Skeletal muscle satellite cell (primary cell): Measurements from ENCODE around the gene CLIC5.

Source experiments
- H3K27me3 ChIP-seq: 2 replicates; pipeline ENCODE4 v1.7.0; 2013; ENCODE audit warnings: low read length; ENCODE audit not compliant: control insufficient read depth, insufficient read depth
- H3K36me3 ChIP-seq: 2 replicates; pipeline ENCODE4 v1.7.0; 2013; ENCODE audit warnings: mild to moderate bottlenecking, control low read depth, low read length; ENCODE audit not compliant: insufficient read depth
- H3K4me1 ChIP-seq: 2 replicates; pipeline ENCODE4 v1.7.0; 2013; ENCODE audit warnings: low read length; ENCODE audit not compliant: control insufficient read depth, insufficient read depth
- H3K4me2 ChIP-seq: 2 replicates; pipeline ENCODE4 v1.7.0; 2013; ENCODE audit warnings: mild to moderate bottlenecking, low read length
- H3K4me3 ChIP-seq: 2 replicates; pipeline ENCODE4 v1.7.0; 2013; ENCODE audit warnings: low read length
- H3K9ac ChIP-seq: 2 replicates; pipeline ENCODE4 v1.7.0; 2013; ENCODE audit warnings: mild to moderate bottlenecking, low read depth, low read length, moderate library complexity
- H3K9me3 ChIP-seq: replicated peaks from 2 replicates; pipeline ENCODE4 v1.7.0; 2013; ENCODE audit warnings: mild to moderate bottlenecking, control low read depth, low read length

The CLIC5 gene

GRCh38 chr6:46051962-46052361 lies 36.3 kb upstream of the CLIC5 start:
- Histone ChIP-seq H3K36me3 (no peaks in the 10 kb centered on the region), H3K27me3 (peaks cover 9% of the 10 kb centered on the region), H3K4me3 (no peak overlapping the region), H3K9ac (no peak overlapping the region), H3K4me1 (peaks cover 9% of the 10 kb centered on the region), H3K9me3 (no peaks in the 10 kb centered on the region), H3K4me2 (no peak overlapping the region)

- H3K4me2 ChIP-seq = no peak overlapping the region
- no peaks in the 10 kb centered on the region for H3K9me3 ChIP-seq
- no peak overlapping the region for H3K4me3 ChIP-seq
- H3K27me3 ChIP-seq = peaks cover 6% of the 10 kb centered on the region
- H3K36me3 ChIP-seq = no peaks in the 10 kb centered on the region
- H3K4me1 ChIP-seq = peaks cover 9% of the 10 kb centered on the region
- no peak overlapping the region for H3K9ac ChIP-seq
Observed at GRCh38 chr6:46050845-46051405, 35.3 kb upstream of the CLIC5 start.

DNA sequence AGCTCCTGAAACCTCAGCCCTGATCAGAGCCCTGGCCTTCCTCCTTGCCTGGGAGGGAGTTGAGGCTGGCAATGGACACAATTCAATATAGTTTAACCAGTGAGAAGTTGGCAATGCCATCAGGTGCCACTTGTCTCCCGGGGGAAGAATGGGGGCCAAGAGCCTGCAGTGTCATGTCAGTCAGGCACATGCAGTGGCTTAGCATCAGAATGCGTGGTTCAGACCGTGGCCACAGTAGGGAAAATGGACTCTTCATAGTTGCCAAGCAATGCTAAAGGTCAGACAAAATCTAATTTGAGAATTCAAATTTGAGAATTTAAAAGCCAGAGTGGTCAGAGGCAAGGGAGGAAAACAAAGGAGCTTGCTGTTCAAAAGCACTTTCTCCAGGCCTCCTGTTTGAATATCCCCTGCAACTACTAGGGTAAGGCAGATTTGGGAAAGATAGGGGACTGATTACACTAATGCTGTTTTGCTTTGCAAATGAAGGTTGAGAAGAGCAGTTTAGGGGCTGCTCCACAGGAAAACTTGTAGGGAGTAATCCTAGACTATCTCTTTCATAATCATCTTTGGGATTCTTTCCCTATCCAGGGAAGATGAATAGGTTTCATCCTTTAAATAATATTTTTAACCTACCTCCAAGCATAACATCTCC lies 33.1 kb upstream of the CLIC5 start:
- Histone ChIP-seq H3K9ac (no peak overlapping the region), H3K4me1 (peaks cover 19% of the 10 kb centered on the region), H3K4me2 (no peak overlapping the region), H3K36me3 (no peaks in the 10 kb centered on the region), H3K4me3 (no peak overlapping the region), H3K27me3 (peaks cover 6% of the 10 kb centered on the region), H3K9me3 (no peaks in the 10 kb centered on the region)

DNA sequence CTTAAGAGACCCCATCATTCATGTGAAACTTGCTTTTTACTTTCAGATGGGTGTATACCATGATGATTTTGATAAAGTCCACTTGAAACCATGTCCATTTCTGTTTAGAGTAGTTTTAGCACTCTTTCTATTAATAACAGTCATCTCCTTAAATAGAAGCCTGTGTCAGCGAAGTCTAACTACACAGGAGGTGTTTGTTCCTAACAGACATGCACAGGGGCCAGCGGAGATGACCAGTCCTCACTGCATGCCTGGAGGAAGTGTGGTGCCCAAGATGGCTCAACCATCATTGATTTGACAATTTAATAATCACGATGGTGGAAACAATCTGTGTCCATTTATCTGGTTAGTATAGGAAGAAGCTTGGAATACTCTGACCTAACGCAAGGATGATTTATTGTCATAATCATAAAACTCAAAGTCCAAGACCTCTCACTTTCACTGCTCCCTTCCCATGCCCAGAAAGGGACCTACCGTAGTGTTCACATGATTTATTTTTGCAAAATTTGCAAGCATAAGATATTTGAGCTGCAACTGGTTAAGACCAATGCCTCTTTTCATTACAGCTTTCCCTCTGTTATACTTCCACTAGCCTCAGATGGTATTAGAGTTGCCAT lies 31.0 kb upstream of the CLIC5 start:
- no peak overlapping the region for H3K4me3 ChIP-seq
- no peaks in the 10 kb centered on the region for H3K9me3 ChIP-seq
- peaks cover 6% of the 10 kb centered on the region for H3K27me3 ChIP-seq
- H3K4me2 ChIP-seq = no peak overlapping the region
- no peaks in the 10 kb centered on the region for H3K36me3 ChIP-seq
- H3K4me1 ChIP-seq = peaks cover 11% of the 10 kb centered on the region
- H3K9ac ChIP-seq = no peak overlapping the region

DNA sequence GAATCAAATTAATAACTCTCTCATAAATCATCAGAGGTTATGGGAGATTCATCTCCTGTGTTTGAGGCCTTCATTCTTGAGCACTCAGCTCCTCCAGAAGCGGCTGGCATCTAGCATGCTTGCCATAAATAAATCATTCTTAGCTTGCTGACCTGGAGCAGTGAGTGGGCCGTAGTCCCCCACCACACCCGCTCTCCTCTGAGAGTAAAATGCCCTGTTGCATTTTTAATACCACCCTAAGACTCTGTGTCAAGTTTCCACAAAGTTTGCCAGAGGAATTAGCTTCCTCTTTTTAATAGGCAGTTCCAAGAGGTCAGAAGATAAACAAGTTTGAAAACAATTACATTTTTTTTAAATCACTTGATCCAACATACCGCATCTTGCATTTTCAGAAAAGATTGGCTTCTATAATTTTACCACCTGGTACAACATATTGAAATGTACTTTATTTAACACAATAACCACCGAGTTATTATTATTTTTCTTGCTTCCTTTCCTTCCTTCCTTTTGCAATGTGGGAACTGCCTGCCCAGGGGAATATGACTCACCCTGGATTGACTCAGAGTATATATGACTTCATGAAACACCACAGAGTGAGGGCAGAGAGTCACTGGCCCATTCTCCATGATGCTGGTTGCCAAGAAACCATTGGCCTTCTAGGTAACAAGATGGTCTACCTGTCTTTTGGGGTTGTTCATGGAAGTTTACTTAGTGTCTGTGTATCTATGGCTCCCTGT lies 29.4 kb upstream of the CLIC5 start:
- Histone ChIP-seq H3K9me3 (no peaks in the 10 kb centered on the region), H3K4me3 (no peak overlapping the region), H3K4me1 (peaks cover 10% of the 10 kb centered on the region), H3K36me3 (no peaks in the 10 kb centered on the region), H3K27me3 (peaks cover 6% of the 10 kb centered on the region), H3K4me2 (peak overlapping the region; percentile 62), H3K9ac (peak overlapping the region; percentile 37)

DNA sequence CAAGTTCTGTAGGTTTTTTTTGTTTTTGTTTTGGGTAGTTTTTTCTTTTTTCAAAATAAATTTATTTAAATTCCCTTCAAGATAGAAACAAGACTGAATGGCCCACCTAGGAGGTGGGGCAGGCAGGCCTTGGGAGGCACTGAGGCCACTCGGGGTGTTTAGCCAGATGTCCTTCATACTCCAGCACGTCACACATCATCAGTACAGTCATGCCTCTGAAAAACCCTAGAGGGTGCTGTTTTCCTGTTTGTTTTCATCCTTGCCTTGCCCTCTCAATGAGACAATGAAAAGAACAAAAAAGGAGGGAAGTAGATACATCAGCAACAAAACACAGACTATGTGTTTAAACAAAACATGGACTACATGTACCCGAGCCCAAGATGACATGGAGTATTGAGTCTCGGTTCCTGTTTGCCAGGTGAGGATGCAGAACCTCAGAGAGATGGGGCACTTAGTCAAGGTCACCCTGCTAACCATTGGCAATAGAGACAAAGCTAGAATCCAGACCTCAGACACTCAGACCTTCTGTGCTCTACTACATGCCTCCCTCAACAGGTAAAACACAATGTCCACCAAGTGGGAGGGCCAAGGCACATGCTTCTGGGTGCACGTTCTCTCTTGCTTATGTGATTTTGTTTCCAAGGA lies 26.8 kb upstream of the CLIC5 start:
- H3K9me3 ChIP-seq = no peaks in the 10 kb centered on the region
- H3K4me2 ChIP-seq = no peak overlapping the region
- no peaks in the 10 kb centered on the region for H3K36me3 ChIP-seq
- H3K4me1 ChIP-seq = peaks cover 10% of the 10 kb centered on the region
- H3K4me3 ChIP-seq = no peak overlapping the region
- no peak overlapping the region for H3K9ac ChIP-seq
- H3K27me3 ChIP-seq = no peaks in the 10 kb centered on the region

DNA sequence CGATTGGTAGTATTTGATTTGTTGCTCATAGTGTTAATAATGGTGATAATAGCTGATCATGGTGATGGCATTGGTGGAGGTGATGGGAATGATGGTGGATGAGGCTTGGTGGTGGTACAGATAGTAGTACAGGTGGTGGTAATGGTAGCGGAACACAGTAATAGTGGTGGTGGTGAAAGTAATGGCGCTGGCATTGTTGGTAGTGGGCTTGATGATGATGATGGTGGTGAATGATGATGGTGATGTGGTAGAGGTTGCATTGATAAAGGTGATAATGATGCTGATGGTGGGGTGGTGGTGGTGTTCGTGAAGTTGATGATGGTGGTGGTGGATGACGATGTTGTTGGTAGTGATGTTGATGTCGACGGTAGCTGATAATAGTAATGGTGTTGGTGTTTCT lies 24.6 kb upstream of the CLIC5 start:
- Histone ChIP-seq H3K9ac (no peak overlapping the region), H3K4me2 (no peak overlapping the region), H3K4me3 (no peak overlapping the region), H3K9me3 (no peaks in the 10 kb centered on the region), H3K27me3 (no peaks in the 10 kb centered on the region), H3K4me1 (peaks cover 10% of the 10 kb centered on the region), H3K36me3 (no peaks in the 10 kb centered on the region)

- Histone ChIP-seq H3K4me1 (peaks cover 4% of the 10 kb centered on the region), H3K9ac (no peak overlapping the region), H3K36me3 (no peaks in the 10 kb centered on the region), H3K4me2 (no peak overlapping the region), H3K9me3 (no peaks in the 10 kb centered on the region), H3K4me3 (no peak overlapping the region), H3K27me3 (peaks cover 1% of the 10 kb centered on the region)
Observed at GRCh38 chr6:46039646-46040045, 24.0 kb upstream of the CLIC5 start.

DNA sequence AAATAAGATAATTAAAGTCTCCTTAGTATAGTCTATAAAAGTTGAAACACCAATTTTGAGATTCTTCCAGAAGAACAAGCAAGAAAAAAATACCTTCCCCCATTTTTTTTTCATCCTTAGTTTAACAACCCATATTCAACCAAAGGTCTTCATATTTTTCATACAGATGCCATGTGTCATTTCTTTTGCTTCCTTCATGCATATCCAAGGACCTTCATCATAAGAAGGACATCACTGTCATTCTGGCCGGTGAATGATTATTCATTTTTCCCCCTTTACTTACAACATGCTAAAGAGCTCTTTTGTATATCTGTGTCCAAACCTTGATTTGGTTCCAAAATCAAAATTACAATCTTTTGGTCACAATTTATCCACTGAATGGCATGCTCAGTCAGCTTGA lies 21.3 kb upstream of the CLIC5 start:
- Histone ChIP-seq H3K4me1 (no peaks in the 10 kb centered on the region), H3K36me3 (no peaks in the 10 kb centered on the region), H3K9ac (no peak overlapping the region), H3K9me3 (no peaks in the 10 kb centered on the region), H3K27me3 (peaks cover 5% of the 10 kb centered on the region), H3K4me2 (no peak overlapping the region), H3K4me3 (no peak overlapping the region)

DNA sequence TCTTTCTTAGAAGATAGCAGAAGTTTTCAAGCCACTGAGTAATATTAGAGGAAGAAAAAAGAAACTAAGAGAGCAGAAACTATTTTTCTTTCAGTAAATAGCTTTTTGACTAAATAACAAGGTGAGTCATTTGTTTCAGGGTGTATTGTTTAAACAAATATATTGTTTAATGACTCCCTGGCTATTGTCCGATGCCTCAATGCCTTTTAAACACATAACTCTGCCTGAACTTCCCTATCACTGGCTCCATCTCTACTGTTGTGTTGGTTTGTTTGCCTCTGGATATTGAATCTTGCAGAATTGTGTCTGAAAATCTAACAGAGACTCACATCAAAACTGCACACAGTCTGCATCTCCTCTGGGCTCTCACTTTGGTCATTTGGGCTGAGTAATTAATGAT lies 19.6 kb upstream of the CLIC5 start:
- Histone ChIP-seq H3K27me3 (peaks cover 5% of the 10 kb centered on the region), H3K4me2 (no peak overlapping the region), H3K36me3 (no peaks in the 10 kb centered on the region), H3K9me3 (no peaks in the 10 kb centered on the region), H3K4me1 (no peaks in the 10 kb centered on the region), H3K4me3 (no peak overlapping the region), H3K9ac (no peak overlapping the region)
